Peyer's patch (tissue), 4 donors: ENCODE measurements around the gene WDR43.

Source experiments
- POLR2A ChIP-seq, 2 donors: fragments of 450-650 bp; IDR thresholded peaks; one replicate each; pipeline ENCODE4 v1.5.1; 2017; ENCODE audit warnings: antibody characterized with exemption in 2 of 2, mild to moderate bottlenecking in 2 of 2, moderate library complexity in 2 of 2
- TF ChIP-seq, protein P1 (sequence below), 6 experiments: fragments of 450-650 bp in 4 of 6; fragments of 200-600 bp in 2 of 6; sonication (generic) in 1 of 6; IDR thresholded peaks; one replicate each; pipeline ENCODE4 v1.5.1; 2017 to 2019; ENCODE audit warnings: antibody characterized with exemption in 6 of 6, mild to moderate bottlenecking in 3 of 6, moderate library complexity in 1 of 6

DNA sequence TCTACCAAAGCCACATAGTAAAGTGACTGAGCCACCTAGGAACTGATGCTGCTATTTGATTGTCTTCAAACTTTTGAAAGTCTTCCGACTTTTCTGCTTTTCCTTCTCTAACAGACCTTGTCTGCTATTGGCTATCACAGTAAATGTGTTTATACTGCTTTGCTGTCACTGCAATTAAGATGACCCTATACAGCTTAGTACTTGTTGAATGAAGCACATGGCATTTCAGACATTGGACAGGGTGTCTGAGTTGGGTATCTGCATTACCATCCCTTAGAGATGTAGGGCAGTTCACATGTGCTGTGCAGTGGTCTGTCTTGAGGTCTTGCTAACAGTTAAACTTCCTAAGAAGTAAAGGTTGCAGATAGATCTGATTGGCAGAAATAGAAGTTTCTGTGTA is 3.6 kb downstream of the WDR43 start:
- TF ChIP-seq, protein P1, sequence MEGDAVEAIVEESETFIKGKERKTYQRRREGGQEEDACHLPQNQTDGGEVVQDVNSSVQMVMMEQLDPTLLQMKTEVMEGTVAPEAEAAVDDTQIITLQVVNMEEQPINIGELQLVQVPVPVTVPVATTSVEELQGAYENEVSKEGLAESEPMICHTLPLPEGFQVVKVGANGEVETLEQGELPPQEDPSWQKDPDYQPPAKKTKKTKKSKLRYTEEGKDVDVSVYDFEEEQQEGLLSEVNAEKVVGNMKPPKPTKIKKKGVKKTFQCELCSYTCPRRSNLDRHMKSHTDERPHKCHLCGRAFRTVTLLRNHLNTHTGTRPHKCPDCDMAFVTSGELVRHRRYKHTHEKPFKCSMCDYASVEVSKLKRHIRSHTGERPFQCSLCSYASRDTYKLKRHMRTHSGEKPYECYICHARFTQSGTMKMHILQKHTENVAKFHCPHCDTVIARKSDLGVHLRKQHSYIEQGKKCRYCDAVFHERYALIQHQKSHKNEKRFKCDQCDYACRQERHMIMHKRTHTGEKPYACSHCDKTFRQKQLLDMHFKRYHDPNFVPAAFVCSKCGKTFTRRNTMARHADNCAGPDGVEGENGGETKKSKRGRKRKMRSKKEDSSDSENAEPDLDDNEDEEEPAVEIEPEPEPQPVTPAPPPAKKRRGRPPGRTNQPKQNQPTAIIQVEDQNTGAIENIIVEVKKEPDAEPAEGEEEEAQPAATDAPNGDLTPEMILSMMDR (IDR thresholded peaks at IDR 0.05): no peak
- TF ChIP-seq POLR2A (IDR thresholded peaks at IDR 0.05): no peak
